ENCODE measurements around the gene PCDH9.
A peak's percentile ranks its signal among the peaks of the same experiment; 100 is the strongest.
"Not testable (repeated sequence)": the region's sequence is repeated elsewhere in the genome, so short reads cannot be mapped to it uniquely, and the experiment has no call there.

PCDH9 gene

DNA sequence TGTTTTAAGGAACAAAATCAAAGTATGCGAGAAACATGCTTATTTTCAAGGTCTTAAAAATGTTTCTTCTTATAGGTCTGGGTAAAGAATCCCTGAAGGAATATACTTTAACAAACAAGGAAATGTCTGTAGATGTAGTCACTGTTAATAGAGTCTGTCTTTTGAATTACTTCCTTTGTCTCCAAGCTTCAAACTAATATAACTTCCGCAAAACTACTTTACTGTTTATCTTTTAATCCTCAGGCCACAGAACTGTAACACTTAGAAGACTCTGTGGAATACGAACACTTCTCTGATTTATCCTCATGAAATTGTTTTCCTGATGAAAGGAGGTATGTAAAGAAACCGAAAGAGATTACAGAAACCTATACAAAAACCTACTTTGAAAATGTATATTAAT lies 316.0 kb downstream of the PCDH9 start:
- no peak for DNase-seq (ENCODE audit: low spot score)

GRCh38 chr13:66911411-66911939 lies 318.7 kb downstream of the PCDH9 start:
- no peak for DNase-seq (ENCODE audit: low spot score)

- no peak for DNase-seq (ENCODE audit: low spot score)
These were observed 330.2 kb downstream of the PCDH9 start for GRCh38 chr13:66899955-66900354.

DNA sequence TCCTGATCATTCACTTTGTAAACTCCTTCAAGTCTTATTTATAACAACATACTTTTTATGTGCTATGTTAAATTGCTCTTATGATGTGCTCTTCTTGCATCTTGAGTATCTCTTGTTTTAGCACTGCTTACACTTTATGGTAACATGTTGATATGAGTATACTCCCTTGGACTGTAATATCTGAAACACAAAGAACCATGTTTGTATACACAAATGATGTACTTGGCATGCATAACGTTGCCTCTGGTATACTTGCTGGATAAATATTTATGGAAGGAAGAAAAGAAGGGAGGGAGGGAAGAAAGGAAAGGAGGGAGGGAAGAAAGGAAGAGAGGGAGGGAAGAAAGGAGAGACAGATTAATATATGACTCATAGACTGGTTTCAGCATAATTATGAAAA lies 333.2 kb downstream of the PCDH9 start:
- no peak for DNase-seq (ENCODE audit: low spot score)

- DNase-seq (ENCODE audit: low spot score): no peak
These were observed 334.4 kb downstream of the PCDH9 start for GRCh38 chr13:66895780-66896179.

GRCh38 chr13:66895320-66895719 lies 334.8 kb downstream of the PCDH9 start:
- no peak for DNase-seq (ENCODE audit: low spot score)

GRCh38 chr13:66888698-66889097 lies 341.4 kb downstream of the PCDH9 start:
- peak; percentile 14 for DNase-seq (ENCODE audit: low spot score)

DNA sequence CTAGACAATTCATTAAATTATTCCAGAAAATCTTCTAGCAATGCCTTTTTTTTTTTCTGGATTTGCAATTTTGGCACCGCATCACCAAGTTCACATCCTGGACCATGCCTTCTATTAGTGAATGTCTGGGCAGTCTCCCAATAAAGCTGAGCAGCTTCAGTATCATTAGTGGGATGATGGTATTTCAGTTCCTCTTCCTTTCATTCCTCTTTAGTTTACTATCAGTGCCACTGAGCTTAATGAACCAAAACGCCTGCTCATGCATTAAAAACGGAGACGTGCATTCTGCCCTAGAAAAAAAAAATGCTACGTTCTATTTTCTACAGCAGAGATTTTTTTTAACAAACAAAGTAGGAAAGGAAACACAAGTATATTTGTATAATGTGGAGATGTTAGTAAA lies 343.0 kb downstream of the PCDH9 start:
- DNase-seq (ENCODE audit: low spot score): peak; percentile 77

- peak; percentile 83 for DNase-seq (ENCODE audit: low spot score)
These were observed 343.9 kb downstream of the PCDH9 start for GRCh38 chr13:66886264-66886663.

- not testable (repeated sequence) for DNase-seq (ENCODE audit: low spot score)
These were observed 349.0 kb downstream of the PCDH9 start for GRCh38 chr13:66881170-66881569.

DNA sequence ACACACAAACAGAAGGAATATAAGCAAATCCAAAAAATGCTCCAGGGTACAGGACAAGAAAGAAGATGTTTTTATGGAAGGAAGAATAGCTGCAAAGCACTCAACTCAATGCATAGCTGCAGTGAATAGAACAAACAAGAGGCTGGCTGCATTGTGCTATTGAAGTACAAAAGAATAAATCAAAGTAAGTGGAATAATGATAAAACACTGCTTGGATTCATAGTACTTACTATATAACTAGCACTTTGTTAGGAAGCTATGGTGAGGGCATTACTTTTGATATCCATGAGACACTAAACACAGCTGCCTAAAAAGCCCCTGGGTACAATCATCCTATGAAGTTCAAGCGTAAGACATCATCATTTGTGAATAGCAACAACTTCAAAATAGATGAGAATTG lies 350.1 kb downstream of the PCDH9 start:
- peak; percentile 37 for DNase-seq (ENCODE audit: low spot score)

- DNase-seq (ENCODE audit: low spot score): no peak
These were observed 354.9 kb downstream of the PCDH9 start for GRCh38 chr13:66875264-66875663.

DNA sequence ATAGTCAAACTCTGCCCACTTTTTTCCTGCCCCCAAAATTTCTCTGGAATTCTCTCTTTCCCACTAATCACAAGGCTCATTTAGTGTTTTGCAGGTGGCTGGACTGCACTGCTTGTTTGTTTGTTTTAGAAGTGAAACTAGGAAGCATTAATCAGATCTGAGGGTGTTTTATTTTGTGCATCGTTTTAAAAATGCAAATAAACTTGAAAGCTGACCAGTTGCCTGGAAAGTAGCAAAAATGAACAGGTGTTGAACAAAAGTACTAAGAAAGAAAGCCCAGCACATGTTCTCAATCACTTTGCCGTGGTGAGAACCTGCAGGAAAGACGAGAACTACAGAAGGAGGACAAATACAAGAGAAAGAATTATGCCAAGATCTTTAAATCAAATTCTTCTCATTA lies 365.5 kb downstream of the PCDH9 start:
- DNase-seq (ENCODE audit: low spot score): no peak

DNA sequence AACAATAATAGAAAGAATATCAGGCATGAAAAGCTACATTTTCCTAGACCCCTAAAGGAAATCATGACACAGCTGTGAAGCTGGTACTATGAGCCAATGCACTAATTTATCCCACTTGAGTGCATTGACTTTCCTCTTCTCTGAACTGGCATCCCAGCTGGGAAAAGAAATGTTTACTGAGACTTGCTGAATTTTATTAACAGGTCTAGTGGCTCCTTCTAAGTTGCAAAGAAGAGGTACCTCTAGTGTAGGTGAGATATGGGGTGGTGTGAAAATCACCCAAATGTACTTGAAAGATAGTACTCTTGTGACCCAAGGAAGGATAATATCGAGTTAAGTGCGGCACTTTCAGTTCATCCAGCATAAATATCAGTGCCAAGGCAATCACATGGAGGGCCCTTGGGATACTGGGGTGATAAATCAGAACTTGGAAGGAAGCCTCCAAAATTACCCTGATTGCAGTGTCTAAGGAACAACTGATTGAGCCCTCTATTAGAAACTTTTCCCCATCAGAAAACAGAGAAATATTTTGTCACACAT lies 369.2 kb downstream of the PCDH9 start:
- DNase-seq (ENCODE audit: low spot score): no peak

DNA sequence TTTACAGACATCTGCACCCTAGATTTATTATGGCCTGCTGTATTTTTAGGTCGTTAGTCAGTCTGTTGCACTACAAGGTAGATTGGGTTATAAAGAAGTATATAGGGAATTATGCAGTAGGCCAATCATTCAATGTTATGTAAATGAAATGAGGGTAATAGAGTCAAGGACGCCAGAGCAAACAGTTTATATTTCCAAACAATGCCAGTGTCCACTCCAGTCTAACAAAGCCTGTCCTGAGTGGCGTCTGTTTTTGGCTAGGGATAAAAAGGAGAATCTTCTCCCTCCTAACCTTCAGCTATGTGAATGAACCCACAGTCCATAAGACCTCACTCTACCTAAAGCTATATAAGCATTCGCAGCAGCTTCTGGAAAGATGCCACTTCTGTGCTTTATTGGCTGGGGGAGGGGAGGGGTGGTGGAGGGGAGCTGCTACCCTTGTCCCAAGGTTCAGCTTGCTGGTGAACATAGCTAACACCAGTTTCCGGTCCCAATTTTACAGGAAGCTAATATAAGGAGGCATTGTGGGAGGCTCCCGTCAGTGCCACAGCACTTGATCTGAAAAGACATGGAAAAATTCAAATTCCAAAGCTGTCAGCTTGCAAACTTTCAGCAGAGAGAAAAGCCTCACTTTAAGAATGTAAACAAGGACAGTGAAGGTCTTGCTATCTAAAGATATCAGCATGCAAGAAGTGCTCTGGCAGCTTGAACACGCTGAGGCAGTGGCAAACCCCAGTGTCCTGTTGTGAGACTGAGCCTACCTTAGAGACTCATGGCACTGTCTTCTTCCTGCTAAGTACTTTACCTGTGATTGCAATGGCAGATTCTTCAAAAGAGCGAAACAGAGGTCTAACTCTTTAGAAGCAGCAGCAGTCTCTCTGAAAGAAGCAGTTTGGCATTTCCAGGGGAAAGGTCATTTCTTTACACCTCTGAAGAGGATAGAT lies 369.9 kb downstream of the PCDH9 start:
- DNase-seq (ENCODE audit: low spot score): no peak

DNA sequence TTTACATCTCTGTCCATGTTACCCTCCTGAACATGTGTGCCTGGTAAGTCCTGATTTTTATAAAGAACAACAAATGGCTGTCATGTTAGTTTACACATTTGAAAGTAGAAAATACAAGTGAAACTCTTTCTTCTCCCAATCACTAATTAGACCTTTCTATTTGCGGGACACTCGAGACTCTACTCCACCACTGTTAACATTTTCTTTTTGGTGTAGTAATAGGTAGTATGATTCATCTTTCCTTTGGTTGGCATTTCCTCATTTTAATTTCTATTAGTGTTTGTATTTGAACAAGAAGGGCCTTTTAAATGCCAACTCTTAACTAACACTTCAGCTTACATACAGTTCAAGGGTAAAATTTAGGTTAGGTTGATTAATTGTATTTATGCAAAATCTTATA lies 371.1 kb downstream of the PCDH9 start:
- DNase-seq (ENCODE audit: low spot score): no peak

DNA sequence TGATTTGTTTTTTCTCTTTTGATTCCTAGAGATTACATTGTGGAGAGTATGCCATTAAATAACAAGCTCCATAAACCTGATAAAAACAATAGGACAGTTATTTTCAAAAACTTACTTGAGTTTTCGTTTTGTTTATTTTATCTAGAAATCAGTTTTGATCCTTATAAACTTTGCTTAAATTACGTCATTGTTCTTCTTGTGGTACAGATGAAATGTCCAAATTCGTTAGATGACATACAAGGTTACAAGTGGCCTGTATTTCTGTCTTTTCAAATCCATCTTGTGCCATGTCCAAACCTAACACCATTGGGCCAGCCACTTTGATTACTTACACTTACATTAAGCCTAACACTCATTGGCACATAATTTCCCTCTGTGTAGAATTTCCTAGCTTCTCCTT lies 372.0 kb downstream of the PCDH9 start:
- no peak for DNase-seq (ENCODE audit: low spot score)

GRCh38 chr13:66855131-66855530 lies 375.0 kb downstream of the PCDH9 start:
- DNase-seq (ENCODE audit: low spot score): no peak

DNA sequence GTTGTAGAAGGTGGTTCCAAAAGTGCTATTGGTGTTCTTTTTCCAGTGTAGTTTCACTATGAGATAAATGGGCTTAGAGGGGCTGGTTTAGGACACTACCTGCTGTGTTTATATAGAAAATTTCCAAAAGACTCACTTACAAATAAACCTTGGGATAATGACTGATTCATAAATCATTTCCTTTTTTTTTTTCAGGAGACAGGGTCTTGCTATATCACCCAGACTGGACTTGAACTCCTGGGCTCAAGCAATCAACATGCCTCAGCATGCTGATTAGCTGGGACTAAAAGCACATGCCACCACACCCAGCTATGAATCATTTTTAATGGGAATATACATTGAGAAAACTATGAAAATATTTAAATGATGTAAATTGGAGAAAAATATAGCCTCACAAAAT lies 376.6 kb downstream of the PCDH9 start:
- no peak for DNase-seq (ENCODE audit: low spot score)

DNA sequence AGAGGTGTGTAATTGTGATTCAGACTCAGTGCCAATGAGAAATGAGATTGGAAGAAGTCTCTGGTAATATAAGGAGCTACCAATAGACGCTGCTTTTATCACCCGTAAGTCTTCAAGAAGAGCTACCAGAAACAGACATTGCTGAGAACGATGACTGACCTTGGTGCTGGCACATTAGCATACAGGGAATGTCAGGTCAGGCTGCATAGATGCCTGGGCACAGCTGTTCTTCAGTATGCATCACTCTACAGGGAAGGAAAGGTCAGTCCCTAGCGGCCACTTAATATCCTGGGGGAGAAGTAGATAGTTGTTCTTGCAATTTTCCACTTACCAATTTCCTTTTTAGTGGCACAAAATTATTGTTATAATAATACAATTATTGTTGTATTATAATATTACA lies 380.4 kb downstream of the PCDH9 start:
- DNase-seq (ENCODE audit: low spot score): no peak

- DNase-seq (ENCODE audit: low spot score): no peak
These were observed 382.6 kb downstream of the PCDH9 start for GRCh38 chr13:66847541-66847940.

DNA sequence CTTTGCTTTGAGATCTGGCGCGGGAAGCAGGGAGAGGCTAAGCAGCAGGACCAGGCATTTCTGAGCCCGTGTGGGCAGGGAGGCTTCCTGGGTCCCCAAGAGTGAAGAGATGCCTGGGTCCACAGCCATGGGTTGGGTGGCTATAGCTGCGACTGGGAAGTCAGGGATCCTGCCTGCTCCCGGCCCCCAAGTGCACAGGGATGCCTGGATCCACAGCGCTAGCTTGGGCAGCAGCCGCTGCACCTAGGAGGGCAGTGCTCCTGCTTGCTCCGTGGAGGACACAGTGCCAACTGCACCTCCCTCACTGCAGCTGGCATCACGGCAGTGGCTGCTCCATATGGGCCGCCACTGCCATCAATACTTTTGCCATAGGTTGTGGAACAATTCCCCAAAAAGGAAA lies 384.7 kb downstream of the PCDH9 start:
- DNase-seq (ENCODE audit: low spot score): no peak

GRCh38 chr13:66844933-66845332 lies 385.2 kb downstream of the PCDH9 start:
- DNase-seq (ENCODE audit: low spot score): no peak

All from Ammon's horn (tissue), 1 donor.